Suprapubic skin (tissue), 3 donors: ENCODE results near the gene TFAP2A.

Source experiments
- CTCF ChIP-seq, 2 donors: fragments of 200-600 bp in 1 of 2; fragments of 450-650 bp in 1 of 2; sonication (generic) in 1 of 2; IDR thresholded peaks; one replicate each; pipeline ENCODE4 v1.5.1; 2016 to 2019; ENCODE audit warnings: antibody characterized with exemption in 2 of 2, mild to moderate bottlenecking in 1 of 2, moderate library complexity in 1 of 2
- EP300 ChIP-seq: sonication (generic); formaldehyde crosslinking; IDR thresholded peaks from one replicate; pipeline ENCODE4 v1.6.1; 2017; ENCODE audit warnings: antibody characterized with exemption
- POLR2A ChIP-seq, 2 donors: fragments of 450-650 bp; IDR thresholded peaks; one replicate each; pipeline ENCODE4 v1.6.1; 2017; ENCODE audit warnings: antibody characterized with exemption in 2 of 2, mild to moderate bottlenecking in 2 of 2, moderate library complexity in 2 of 2

- TF ChIP-seq CTCF (IDR thresholded peaks at IDR 0.05): no peak
- no peak for TF ChIP-seq EP300
- no peak for TF ChIP-seq POLR2A (IDR thresholded peaks at IDR 0.05)
Measured at GRCh38 chr6:10407018-10407673, 7.7 kb downstream of the TFAP2A start.
